WI38 (cell line): ENCODE measurements around the gene NOL3.
A peak's percentile ranks its signal among the peaks of the same experiment; 100 is the strongest.

Experiments
- H3K4me3 ChIP-seq: 2 replicates; pipeline ENCODE4 v1.5.1; 2011; ENCODE audit warnings: low read depth, mild to moderate bottlenecking, control low read depth, low read length
- CTCF ChIP-seq: IDR thresholded peaks from 2 replicates; pipeline ENCODE4 v1.5.1; 2012; ENCODE audit warnings: low read depth, mild to moderate bottlenecking, control low read depth, low read length

Gene NOL3

GRCh38 chr16:67163164-67163998, 7.0 kb upstream of the NOL3 start:
- H3K4me3 ChIP-seq = peak overlapping the region; percentile 48
- TF ChIP-seq CTCF = no peak

GRCh38 chr16:67163999-67164558, 6.3 kb upstream of the NOL3 start:
- H3K4me3 ChIP-seq = peak overlapping the region; percentile 48
- TF ChIP-seq CTCF = no peak

- H3K4me3 ChIP-seq = peak within 1 kb of the TSS; percentile 48
- no peak for TF ChIP-seq CTCF
Observed at GRCh38 chr16:67164599-67165061, 5.7 kb upstream of the NOL3 start, which contains the start of gene HSF4. HSF4 (plus strand) TSS chr16:67164745; CDS start chr16:67164812, 67 bp downstream.

- no peak overlapping the region for H3K4me3 ChIP-seq
- TF ChIP-seq CTCF = no peak
Observed at GRCh38 chr16:67165121-67166078, 4.9 kb upstream of the NOL3 start.

GRCh38 chr16:67166110-67166547, 4.2 kb upstream of the NOL3 start:
- H3K4me3 ChIP-seq = no peak overlapping the region
- TF ChIP-seq CTCF = no peak

- TF ChIP-seq CTCF = no peak
- no peak overlapping the region for H3K4me3 ChIP-seq
Observed at GRCh38 chr16:67166598-67167168, 3.7 kb upstream of the NOL3 start.
